Right atrium auricular region (tissue), 2 donors: ENCODE data around the gene GEN1. TPM values are rescaled to one million over a fixed set of nuclear protein-coding genes. Genes with fewer than 3 reads are reported as not detected.
"Not testable (repeated sequence)": the region's sequence is repeated elsewhere in the genome, so short reads cannot be mapped to it uniquely, and the experiment has no call there.

Experiments
- DNase-seq: peaks from one replicate; pipeline ENCODE4 v3.0.0-alpha.2; 2019; ENCODE audit warnings: low spot score
- H3K27ac ChIP-seq, 2 donors: fragments of 200-600 bp; sonication (generic); 1 replicate in 1 of 2; 2 replicates in 1 of 2; pipeline ENCODE4 v1.5.1; 2016 to 2019
- H3K27me3 ChIP-seq, 2 donors: fragments of 200-600 bp; sonication (generic); one replicate each; pipeline versions ENCODE4 v1.5.1 to v1.6.0; 2017 to 2019
- H3K36me3 ChIP-seq: fragments of 200-600 bp; sonication (generic); one replicate; pipeline ENCODE4 v1.5.1; 2016
- H3K4me1 ChIP-seq, 2 donors: fragments of 200-600 bp; sonication (generic); one replicate each; pipeline versions ENCODE4 v1.5.1 to v1.6.0; 2017 to 2019
- H3K4me3 ChIP-seq, 2 donors: fragments of 200-600 bp; sonication (generic); 1 replicate in 1 of 2; 2 replicates in 1 of 2; pipeline ENCODE4 v1.5.1; 2017 to 2019; ENCODE audit warnings: mild to moderate bottlenecking in 1 of 2, moderate library complexity in 1 of 2
- H3K9me3 ChIP-seq, 2 donors: fragments of 200-600 bp; sonication (generic); one replicate each; pipeline ENCODE4 v1.5.1; 2019
- total RNA-seq, 2 donors: library from RNA; depleted of rRNA; stranded (reverse); fragments of >200 nt; gene quantifications; one replicate each; pipeline ENCODE4 v1.1.0, GENCODE V29; 2016
- TF ChIP-seq, protein P1 (sequence below), 2 donors: fragments of 200-600 bp; sonication (generic); IDR thresholded peaks; one replicate each; pipeline ENCODE4 v1.5.1; 2019; ENCODE audit warnings: antibody characterized with exemption in 2 of 2

The GEN1 gene
- total RNA-seq, 2 donors from 2014 or later: 1.2 to 2.3 TPM

DNA sequence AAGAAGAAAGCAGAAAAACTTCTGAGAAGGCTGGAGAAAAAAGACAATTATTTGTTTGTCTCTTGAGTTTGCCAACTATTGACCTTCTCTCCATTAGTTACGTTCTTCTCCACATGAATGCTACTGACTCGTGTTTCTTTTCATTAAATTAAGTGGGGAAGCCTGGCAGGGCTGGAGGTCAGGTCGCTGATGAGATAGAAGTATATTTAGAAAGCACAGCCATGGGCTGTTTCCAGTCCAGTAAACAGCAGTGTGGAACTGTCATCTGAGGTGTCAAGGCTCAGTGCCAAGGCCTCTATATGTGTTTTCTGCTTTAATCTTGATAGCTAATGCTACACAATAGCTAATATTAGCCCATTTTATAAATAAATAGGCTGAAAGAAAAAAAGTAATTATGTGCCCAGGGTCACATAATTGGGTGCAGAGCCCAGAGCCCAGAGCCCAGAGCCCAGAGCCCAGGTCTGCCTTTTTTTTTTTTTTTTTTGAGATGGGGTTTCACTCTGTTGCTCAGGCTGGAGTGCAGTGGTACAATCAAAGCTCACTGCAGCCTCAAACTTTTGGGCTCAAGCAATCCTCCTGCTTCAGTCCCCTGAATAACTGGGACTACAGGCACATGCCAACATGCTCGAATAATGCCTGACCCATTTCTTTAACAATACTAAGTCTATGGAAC lies 68.6 kb downstream of the GEN1 start:
- no peak overlapping the region for H3K4me3 ChIP-seq
- DNase-seq: no peak

DNA sequence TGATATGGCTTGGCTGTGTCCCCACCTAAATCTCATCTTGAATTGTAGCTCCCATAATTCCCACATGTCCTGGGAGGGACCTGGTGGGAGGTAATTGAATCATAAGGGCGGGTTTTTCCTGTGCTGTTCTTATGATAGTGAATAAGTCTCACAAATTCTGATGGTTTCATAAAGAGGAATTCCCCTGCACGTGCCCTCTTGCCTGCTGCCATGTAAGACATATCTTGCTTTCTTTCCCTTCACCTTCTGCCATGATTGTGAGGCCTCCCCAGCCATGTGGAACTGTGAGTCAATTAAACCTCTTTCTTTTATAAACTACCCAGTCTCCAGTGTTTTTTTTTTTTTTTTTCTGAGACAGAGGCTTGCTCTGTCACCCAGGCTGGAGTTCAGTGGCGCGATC lies 69.7 kb downstream of the GEN1 start:
- H3K4me3 ChIP-seq, H3K27me3 ChIP-seq, DNase-seq, H3K27ac ChIP-seq, H3K9me3 ChIP-seq, H3K36me3 ChIP-seq: not testable (repeated sequence)
- H3K4me1 ChIP-seq: peaks cover 0 to 35% of the 10 kb centered on the region in 2 donors

More for the DNA sequence above, 68.6 kb downstream of the GEN1 start:
- H3K9me3 ChIP-seq: no peaks in the 10 kb centered on the region
- peaks cover 0 to 35% of the 10 kb centered on the region in 2 donors for H3K4me1 ChIP-seq
- peak overlapping the region; percentile 76 to 82 for H3K27ac ChIP-seq
- H3K36me3 ChIP-seq: no peaks in the 10 kb centered on the region
- no peaks in the 10 kb centered on the region for H3K27me3 ChIP-seq
- TF ChIP-seq, protein P1, sequence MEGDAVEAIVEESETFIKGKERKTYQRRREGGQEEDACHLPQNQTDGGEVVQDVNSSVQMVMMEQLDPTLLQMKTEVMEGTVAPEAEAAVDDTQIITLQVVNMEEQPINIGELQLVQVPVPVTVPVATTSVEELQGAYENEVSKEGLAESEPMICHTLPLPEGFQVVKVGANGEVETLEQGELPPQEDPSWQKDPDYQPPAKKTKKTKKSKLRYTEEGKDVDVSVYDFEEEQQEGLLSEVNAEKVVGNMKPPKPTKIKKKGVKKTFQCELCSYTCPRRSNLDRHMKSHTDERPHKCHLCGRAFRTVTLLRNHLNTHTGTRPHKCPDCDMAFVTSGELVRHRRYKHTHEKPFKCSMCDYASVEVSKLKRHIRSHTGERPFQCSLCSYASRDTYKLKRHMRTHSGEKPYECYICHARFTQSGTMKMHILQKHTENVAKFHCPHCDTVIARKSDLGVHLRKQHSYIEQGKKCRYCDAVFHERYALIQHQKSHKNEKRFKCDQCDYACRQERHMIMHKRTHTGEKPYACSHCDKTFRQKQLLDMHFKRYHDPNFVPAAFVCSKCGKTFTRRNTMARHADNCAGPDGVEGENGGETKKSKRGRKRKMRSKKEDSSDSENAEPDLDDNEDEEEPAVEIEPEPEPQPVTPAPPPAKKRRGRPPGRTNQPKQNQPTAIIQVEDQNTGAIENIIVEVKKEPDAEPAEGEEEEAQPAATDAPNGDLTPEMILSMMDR (IDR thresholded peaks at IDR 0.05): no peak

DNA sequence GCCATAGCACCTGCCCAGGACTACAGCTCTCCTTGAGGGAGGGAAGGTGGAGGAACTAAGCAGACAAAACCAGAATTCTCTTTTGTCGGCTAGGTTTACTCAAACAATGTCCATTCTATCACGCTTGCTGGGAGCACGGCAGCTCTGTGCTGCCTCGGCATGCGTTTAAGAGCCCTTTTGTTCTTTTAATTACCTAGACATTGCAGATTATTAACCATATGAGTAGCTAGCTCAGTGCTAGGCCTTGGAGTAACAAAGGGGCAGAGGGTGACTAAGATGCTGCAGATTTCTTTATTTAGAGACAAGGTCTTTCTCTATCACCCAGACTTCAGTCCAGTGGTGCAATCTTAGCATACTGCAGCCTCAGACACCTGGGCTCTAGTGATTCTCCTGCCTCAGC lies 73.4 kb downstream of the GEN1 start:
- H3K36me3 ChIP-seq: no peaks in the 10 kb centered on the region
- no peaks in the 10 kb centered on the region for H3K27me3 ChIP-seq
- no peak overlapping the region for H3K4me3 ChIP-seq
- no peak for DNase-seq
- H3K4me1 ChIP-seq: peaks cover 0 to 24% of the 10 kb centered on the region in 2 donors
- no peak overlapping the region for H3K27ac ChIP-seq
- TF ChIP-seq, protein P1 (IDR thresholded peaks at IDR 0.05): no peak
- no peaks in the 10 kb centered on the region for H3K9me3 ChIP-seq

DNA sequence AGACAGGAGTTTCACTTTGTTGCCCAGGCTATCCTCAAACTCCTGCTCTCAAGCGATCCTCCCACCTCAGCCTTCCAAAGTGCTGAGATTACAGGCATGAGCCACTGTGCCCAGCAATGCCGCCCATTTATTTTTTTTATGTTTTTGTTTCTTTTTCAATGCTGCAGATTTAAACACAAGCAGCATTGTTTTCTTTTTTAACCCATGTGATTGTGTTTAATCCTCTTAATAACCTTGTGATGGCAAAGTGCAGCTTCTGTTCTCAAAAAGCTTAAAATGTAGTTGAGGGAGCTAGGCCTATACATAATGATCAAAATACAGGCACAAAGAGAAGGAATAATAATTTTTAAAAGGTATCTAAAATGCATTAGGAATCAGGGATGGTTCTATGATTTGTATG lies 73.8 kb downstream of the GEN1 start:
- DNase-seq: no peak
- no peak overlapping the region for H3K4me3 ChIP-seq
- TF ChIP-seq, protein P1 (IDR thresholded peaks at IDR 0.05): no peak
- H3K27me3 ChIP-seq: no peaks in the 10 kb centered on the region
- no peaks in the 10 kb centered on the region for H3K36me3 ChIP-seq
- H3K4me1 ChIP-seq: peaks cover 0 to 19% of the 10 kb centered on the region in 2 donors
- no peaks in the 10 kb centered on the region for H3K9me3 ChIP-seq
- no peak overlapping the region for H3K27ac ChIP-seq

GRCh38 chr2:17830053-17831034 lies 76.4 kb downstream of the GEN1 start:
- Histone ChIP-seq H3K9me3 (no peaks in the 10 kb centered on the region), H3K27ac (no peak overlapping the region), H3K4me1 (peaks cover 0 to 10% of the 10 kb centered on the region in 2 donors), H3K27me3 (no peaks in the 10 kb centered on the region), H3K4me3 (peak overlapping the region in 1 of 2 donors; percentile 25), H3K36me3 (no peaks in the 10 kb centered on the region)
- TF ChIP-seq, protein P1 (IDR thresholded peaks at IDR 0.05): peak; percentile 92 to 94
- DNase-seq: peak; percentile 67

- Histone ChIP-seq H3K27me3 (no peaks in the 10 kb centered on the region), H3K4me1 (peaks cover 0 to 6% of the 10 kb centered on the region in 2 donors), H3K36me3 (no peaks in the 10 kb centered on the region), H3K4me3 (no peak overlapping the region), H3K9me3 (no peaks in the 10 kb centered on the region), H3K27ac (no peak overlapping the region)
- TF ChIP-seq, protein P1 (IDR thresholded peaks at IDR 0.05): no peak
- no peak for DNase-seq
Measured at GRCh38 chr2:17835516-17835915, 81.6 kb downstream of the GEN1 start.
